ELF-1 (cell line): ENCODE measurements around the gene TICAM1.

Experiments
- DNase-seq: peaks from one replicate; pipeline ENCODE4 v3.0.0-alpha.2; 2016; ENCODE audit warnings: low read depth, low spot score

The TICAM1 gene

DNA sequence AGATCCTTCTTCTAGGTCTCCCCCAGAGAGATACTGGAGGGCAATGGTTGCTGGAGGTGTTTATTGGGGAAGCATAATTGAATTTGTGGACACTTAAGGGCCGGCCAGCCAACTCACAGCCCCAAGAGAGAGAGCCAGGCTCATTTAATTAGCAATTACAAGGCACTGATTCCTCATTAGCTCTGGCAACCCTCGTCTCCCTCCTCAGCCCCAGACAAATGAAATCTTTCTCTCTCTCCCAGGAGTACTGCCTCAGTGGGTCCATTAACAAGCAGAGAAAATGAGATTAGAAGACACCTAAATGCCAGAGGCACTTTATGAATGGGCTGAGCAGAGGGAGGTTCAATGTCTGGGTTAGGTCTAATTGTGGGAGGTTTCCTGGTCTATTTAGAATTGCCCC lies 58.9 kb downstream of the TICAM1 start:
- no peak for DNase-seq

GRCh38 chr19:4768934-4769777 lies 62.4 kb downstream of the TICAM1 start:
- DNase-seq = peak; percentile 94
